ENCODE data around the gene LSM11. TPM values are rescaled to one million over a fixed set of nuclear protein-coding genes. Genes with fewer than 3 reads are reported as not detected.
"Not testable (repeated sequence)": the region's sequence is repeated elsewhere in the genome, so short reads cannot be mapped to it uniquely, and the experiment has no call there.

The LSM11 gene
- polyA plus RNA-seq, 1 donor from 2014 or later, result 30.6 TPM

- no peak for TF ChIP-seq POLR2AphosphoS5 (IDR thresholded peaks at IDR 0.05)
- no peak for TF ChIP-seq MXI1 (conservative IDR thresholded peaks at IDR 0.05; ENCODE audit: poor library complexity, severe bottlenecking)
- TF ChIP-seq SMC3 (conservative IDR thresholded peaks at IDR 0.05; ENCODE audit: poor library complexity), result no peak
- TF ChIP-seq EP300 (conservative IDR thresholded peaks at IDR 0.05; ENCODE audit: poor library complexity, severe bottlenecking), result no peak
- TF ChIP-seq TAF1 (IDR thresholded peaks at IDR 0.05; ENCODE audit: low read depth), result no peak
- TF ChIP-seq RAD21 (conservative IDR thresholded peaks at IDR 0.05), result no peak
- TF ChIP-seq EZH2 (IDR thresholded peaks at IDR 0.05; ENCODE audit: borderline replicate concordance, insufficient read depth, low read length, poor library complexity, severe bottlenecking), result no peak
- no peak for TF ChIP-seq REST (IDR thresholded peaks at IDR 0.05; ENCODE audit: borderline replicate concordance)
- TF ChIP-seq, protein P1, sequence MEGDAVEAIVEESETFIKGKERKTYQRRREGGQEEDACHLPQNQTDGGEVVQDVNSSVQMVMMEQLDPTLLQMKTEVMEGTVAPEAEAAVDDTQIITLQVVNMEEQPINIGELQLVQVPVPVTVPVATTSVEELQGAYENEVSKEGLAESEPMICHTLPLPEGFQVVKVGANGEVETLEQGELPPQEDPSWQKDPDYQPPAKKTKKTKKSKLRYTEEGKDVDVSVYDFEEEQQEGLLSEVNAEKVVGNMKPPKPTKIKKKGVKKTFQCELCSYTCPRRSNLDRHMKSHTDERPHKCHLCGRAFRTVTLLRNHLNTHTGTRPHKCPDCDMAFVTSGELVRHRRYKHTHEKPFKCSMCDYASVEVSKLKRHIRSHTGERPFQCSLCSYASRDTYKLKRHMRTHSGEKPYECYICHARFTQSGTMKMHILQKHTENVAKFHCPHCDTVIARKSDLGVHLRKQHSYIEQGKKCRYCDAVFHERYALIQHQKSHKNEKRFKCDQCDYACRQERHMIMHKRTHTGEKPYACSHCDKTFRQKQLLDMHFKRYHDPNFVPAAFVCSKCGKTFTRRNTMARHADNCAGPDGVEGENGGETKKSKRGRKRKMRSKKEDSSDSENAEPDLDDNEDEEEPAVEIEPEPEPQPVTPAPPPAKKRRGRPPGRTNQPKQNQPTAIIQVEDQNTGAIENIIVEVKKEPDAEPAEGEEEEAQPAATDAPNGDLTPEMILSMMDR (IDR thresholded peaks at IDR 0.05; ENCODE audit: poor library complexity, severe bottlenecking), result no peak
- H3K9me3 ChIP-seq (ENCODE audit: low read length), result no peaks in the 10 kb centered on the region
- H3K4me2 ChIP-seq (ENCODE audit: low read length), result no peak overlapping the region
- no peaks in the 10 kb centered on the region for H3K79me2 ChIP-seq (replicated peaks; ENCODE audit: insufficient read depth, low read length)
- H3K27me3 ChIP-seq (ENCODE audit: insufficient read depth, low read depth, low read length), result no peaks in the 10 kb centered on the region
- no peak overlapping the region for H2AFZ ChIP-seq (ENCODE audit: low read depth, low read length)
- no peaks in the 10 kb centered on the region for H4K20me1 ChIP-seq (ENCODE audit: insufficient read depth)
- H3K4me3 ChIP-seq (ENCODE audit: low read length), result no peak overlapping the region
- no peak overlapping the region for H3K9ac ChIP-seq (ENCODE audit: low read length)
- no peaks in the 10 kb centered on the region for H3K36me3 ChIP-seq (ENCODE audit: insufficient read depth, low read length)
- H3F3A ChIP-seq (ENCODE audit: insufficient read depth, low read length, poor library complexity, severe bottlenecking), result no peaks in the 10 kb centered on the region
- no peaks in the 10 kb centered on the region for H3K9me2 ChIP-seq (ENCODE audit: insufficient read depth, low read length)
- H3K27ac ChIP-seq (ENCODE audit: low read length), result no peak overlapping the region
Measured at GRCh38 chr5:157719245-157719644, 24.3 kb upstream of the LSM11 start.

DNA sequence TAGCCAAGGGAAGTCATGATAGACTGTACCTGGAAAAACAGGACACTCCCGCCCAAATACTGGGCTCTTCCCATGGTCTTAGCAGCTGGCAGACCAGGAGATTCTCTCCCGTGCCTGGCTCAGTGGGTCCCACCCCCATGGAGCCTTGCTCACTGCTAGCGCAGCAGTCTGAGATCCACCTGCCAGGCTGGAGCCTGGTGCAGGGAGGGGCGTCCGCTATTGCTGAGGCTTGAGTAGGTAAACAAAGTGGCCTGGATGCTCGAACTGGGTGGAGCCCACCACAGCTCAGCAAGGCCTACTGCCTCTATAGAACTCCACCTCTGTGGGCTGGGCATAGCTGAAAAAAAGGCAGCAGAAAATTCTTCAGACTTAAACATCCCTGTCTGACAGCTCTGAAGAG is 22.4 kb upstream of the LSM11 start:
- Histone ChIP-seq H3K27ac (ENCODE audit: low read length) (no peak overlapping the region), H3K9ac (ENCODE audit: low read length) (no peak overlapping the region), H3F3A (ENCODE audit: insufficient read depth, low read length, poor library complexity, severe bottlenecking) (no peaks in the 10 kb centered on the region), H3K79me2 (replicated peaks; ENCODE audit: insufficient read depth, low read length) (no peaks in the 10 kb centered on the region), H3K27me3 (ENCODE audit: insufficient read depth, low read depth, low read length) (no peaks in the 10 kb centered on the region), H2AFZ (ENCODE audit: low read depth, low read length) (no peak overlapping the region), H3K4me3 (ENCODE audit: low read length) (no peak overlapping the region), H4K20me1 (ENCODE audit: insufficient read depth) (no peaks in the 10 kb centered on the region), H3K36me3 (ENCODE audit: insufficient read depth, low read length) (no peaks in the 10 kb centered on the region), H3K9me3 (ENCODE audit: low read length) (no peaks in the 10 kb centered on the region), H3K9me2 (ENCODE audit: insufficient read depth, low read length) (no peaks in the 10 kb centered on the region), H3K4me2 (ENCODE audit: low read length) (no peak overlapping the region)
- TF ChIP-seq EZH2 (IDR thresholded peaks at IDR 0.05; ENCODE audit: borderline replicate concordance, insufficient read depth, low read length, poor library complexity, severe bottlenecking), result no peak
- no peak for TF ChIP-seq REST (IDR thresholded peaks at IDR 0.05; ENCODE audit: borderline replicate concordance)
- TF ChIP-seq POLR2AphosphoS5 (IDR thresholded peaks at IDR 0.05), result no peak
- no peak for TF ChIP-seq TAF1 (IDR thresholded peaks at IDR 0.05; ENCODE audit: low read depth)
- TF ChIP-seq, protein P1 (IDR thresholded peaks at IDR 0.05; ENCODE audit: poor library complexity, severe bottlenecking), result no peak
- TF ChIP-seq MXI1 (conservative IDR thresholded peaks at IDR 0.05; ENCODE audit: poor library complexity, severe bottlenecking), result no peak
- TF ChIP-seq RAD21 (conservative IDR thresholded peaks at IDR 0.05), result no peak
- no peak for TF ChIP-seq SMC3 (conservative IDR thresholded peaks at IDR 0.05; ENCODE audit: poor library complexity)
- no peak for TF ChIP-seq EP300 (conservative IDR thresholded peaks at IDR 0.05; ENCODE audit: poor library complexity, severe bottlenecking)

GRCh38 chr5:157722895-157723294 is 20.6 kb upstream of the LSM11 start:
- H3K27me3 ChIP-seq (ENCODE audit: insufficient read depth, low read depth, low read length); H3K79me2 ChIP-seq (replicated peaks; ENCODE audit: insufficient read depth, low read length); H3K9me2 ChIP-seq (ENCODE audit: insufficient read depth, low read length); H3K9ac ChIP-seq (ENCODE audit: low read length); H3K36me3 ChIP-seq (ENCODE audit: insufficient read depth, low read length); H3K9me3 ChIP-seq (ENCODE audit: low read length); H3K4me3 ChIP-seq (ENCODE audit: low read length); H4K20me1 ChIP-seq (ENCODE audit: insufficient read depth); H3F3A ChIP-seq (ENCODE audit: insufficient read depth, low read length, poor library complexity, severe bottlenecking); H3K27ac ChIP-seq (ENCODE audit: low read length); H3K4me2 ChIP-seq (ENCODE audit: low read length); H2AFZ ChIP-seq (ENCODE audit: low read depth, low read length): not testable (repeated sequence)
